Suprapubic skin (tissue), 4 donors: ENCODE data around the gene RABGAP1. TPM values are rescaled to one million over a fixed set of nuclear protein-coding genes. Genes with fewer than 3 reads are reported as not detected.

Experiments used
- DNase-seq, 2 donors: peaks; one replicate each; pipeline ENCODE4 v3.0.0-alpha.2; 2019; ENCODE audit warnings: low spot score in 2 of 2
- H3K27ac ChIP-seq: fragments of 200-600 bp; sonication (generic); one replicate; pipeline ENCODE4 v1.5.1; 2019
- H3K27me3 ChIP-seq: fragments of 200-600 bp; sonication (generic); one replicate; pipeline ENCODE4 v1.5.1; 2019
- H3K36me3 ChIP-seq: fragments of 200-600 bp; sonication (generic); one replicate; pipeline ENCODE4 v1.5.1; 2019
- H3K4me1 ChIP-seq: fragments of 200-600 bp; sonication (generic); one replicate; pipeline ENCODE4 v1.5.1; 2019
- H3K4me3 ChIP-seq: fragments of 200-600 bp; sonication (generic); one replicate; pipeline ENCODE4 v1.5.1; 2019; ENCODE audit warnings: mild to moderate bottlenecking
- H3K9me3 ChIP-seq: fragments of 200-600 bp; sonication (generic); one replicate; pipeline ENCODE4 v1.5.1; 2019
- CTCF ChIP-seq, 2 donors: fragments of 200-600 bp in 1 of 2; fragments of 450-650 bp in 1 of 2; sonication (generic) in 1 of 2; IDR thresholded peaks; one replicate each; pipeline ENCODE4 v1.5.1; 2016 to 2019; ENCODE audit warnings: antibody characterized with exemption in 2 of 2, mild to moderate bottlenecking in 1 of 2, moderate library complexity in 1 of 2
- EP300 ChIP-seq: sonication (generic); formaldehyde crosslinking; IDR thresholded peaks from one replicate; pipeline ENCODE4 v1.6.1; 2017; ENCODE audit warnings: antibody characterized with exemption
- POLR2A ChIP-seq, 2 donors: fragments of 450-650 bp; IDR thresholded peaks; one replicate each; pipeline ENCODE4 v1.6.1; 2017; ENCODE audit warnings: antibody characterized with exemption in 2 of 2, mild to moderate bottlenecking in 2 of 2, moderate library complexity in 2 of 2
- POLR2AphosphoS5 ChIP-seq, 3 donors: sonication (generic); formaldehyde crosslinking; IDR thresholded peaks; one replicate each; pipeline ENCODE4 v1.6.1; 2017; ENCODE audit warnings: antibody characterized with exemption in 3 of 3
- WGBS: methylation state at CpG from one replicate; pipeline ENCODE4 v1.1.5; 2018; 5-methylcytosine and 5-hydroxymethylcytosine counted together
- total RNA-seq, 4 donors: library from RNA; depleted of rRNA; stranded (reverse); fragments of >200 nt; gene quantifications; one replicate each; pipeline ENCODE4 v1.1.0, GENCODE V29; 2016

The RABGAP1 gene
- total RNA-seq: 100 to 1,000 TPM in 1 of 4 donors, 10 to 100 TPM in 3; 31.4 to 115 (median 64.4) TPM

DNA sequence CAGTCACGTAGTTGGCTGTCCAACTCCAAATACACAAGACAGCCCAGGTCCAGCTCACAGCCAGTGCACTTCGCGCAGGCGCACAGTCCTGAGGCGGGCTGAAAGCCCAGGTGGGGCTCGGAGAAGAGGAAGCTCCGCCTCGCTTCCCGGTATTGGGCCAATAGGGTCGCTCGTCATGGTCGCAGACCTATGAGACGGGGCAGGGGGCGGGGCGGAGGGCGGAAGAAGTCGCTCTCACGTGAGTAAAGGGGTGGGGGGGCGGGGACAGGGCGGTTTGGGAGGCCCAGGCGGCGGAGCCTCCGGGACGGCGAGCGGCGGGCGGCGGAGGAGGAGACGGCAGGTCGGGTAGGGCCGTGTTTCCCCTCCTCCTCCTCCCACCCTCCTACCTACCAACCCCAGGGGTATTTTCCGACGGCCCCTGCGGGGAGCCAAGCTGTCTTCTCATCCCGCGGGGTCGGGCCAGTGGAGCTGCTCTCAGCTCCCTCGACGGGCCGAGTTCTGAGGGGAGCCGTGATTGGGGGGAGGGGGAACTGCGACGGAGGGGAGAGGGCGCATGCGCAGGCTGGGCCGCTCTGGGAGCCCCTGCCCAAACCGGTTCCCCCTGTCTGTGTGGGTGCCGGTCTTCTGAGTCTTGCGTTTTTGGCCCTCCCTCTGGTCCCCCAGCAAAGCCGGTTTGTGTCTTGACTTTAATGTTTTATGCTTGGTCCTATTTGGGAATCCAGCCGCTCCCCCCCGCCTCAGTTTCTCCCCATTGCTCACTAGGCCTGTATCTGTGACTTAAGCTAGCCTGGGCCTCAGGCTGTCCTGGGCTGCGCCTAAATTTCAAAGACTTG lies at the start of gene RABGAP1:
Gene RABGAP1, plus strand, starts transcription at position 272 of the 833 bp plus-strand sequence. CDS start 16,040 bp downstream, outside the sequence.
- peak; percentile 100 for DNase-seq
- no peak for TF ChIP-seq EP300
- peak in 1 of 2 donors; percentile 78 for TF ChIP-seq POLR2A (IDR thresholded peaks at IDR 0.05)
- TF ChIP-seq POLR2AphosphoS5 (IDR thresholded peaks at IDR 0.05): peak in 2 of 3 donors; percentile 66 to 82
- TF ChIP-seq CTCF (IDR thresholded peaks at IDR 0.05): no peak
- H3K27ac ChIP-seq: peak within 1 kb of the TSS; percentile 97
- no peaks in the 10 kb centered on the region for H3K9me3 ChIP-seq
- H3K36me3 ChIP-seq: peaks cover 5% of the 10 kb centered on the region
- 1% methylated on average over 23 of the region's 54 CpGs for WGBS
- H3K4me3 ChIP-seq: peak within 1 kb of the TSS; percentile 84
- H3K4me1 ChIP-seq: peaks cover 30% of the 10 kb centered on the region
- H3K27me3 ChIP-seq: no peaks in the 10 kb centered on the region

DNA sequence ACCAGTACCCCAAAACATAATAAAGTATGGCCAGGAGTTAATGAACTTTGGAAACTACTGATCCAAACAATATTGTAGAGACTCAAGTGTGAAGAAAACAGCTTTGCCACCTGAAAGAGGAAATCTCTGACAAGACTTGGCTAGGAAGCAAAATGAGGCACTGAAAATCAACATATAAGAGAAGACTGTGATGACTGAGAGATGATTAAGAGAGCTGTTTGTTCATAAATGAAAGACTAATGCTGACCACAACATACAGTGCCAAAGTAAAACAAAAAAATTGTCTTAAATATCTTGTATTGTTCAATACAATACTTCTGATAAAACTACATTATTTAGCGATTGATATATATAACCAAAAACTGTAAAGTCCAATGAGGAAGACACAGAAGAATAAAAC lies 42.9 kb upstream of the RABGAP1 start:
- TF ChIP-seq POLR2AphosphoS5 (IDR thresholded peaks at IDR 0.05) (no peak), POLR2A (IDR thresholded peaks at IDR 0.05) (no peak), EP300 (no peak), CTCF (IDR thresholded peaks at IDR 0.05) (no peak)
- Histone ChIP-seq H3K9me3 (no peaks in the 10 kb centered on the region), H3K27me3 (no peaks in the 10 kb centered on the region), H3K36me3 (peaks cover 27% of the 10 kb centered on the region), H3K4me1 (peaks cover 22% of the 10 kb centered on the region), H3K27ac (no peak overlapping the region), H3K4me3 (no peak overlapping the region)
- 92% methylated on average over 1 of the region's 1 CpG for WGBS
- no peak for DNase-seq

- Histone ChIP-seq H3K9me3 (no peaks in the 10 kb centered on the region), H3K4me3 (no peak overlapping the region), H3K36me3 (peaks cover 6% of the 10 kb centered on the region), H3K27me3 (no peaks in the 10 kb centered on the region), H3K4me1 (peaks cover 41% of the 10 kb centered on the region), H3K27ac (no peak overlapping the region)
- TF ChIP-seq POLR2AphosphoS5 (IDR thresholded peaks at IDR 0.05): no peak
- no peak for TF ChIP-seq CTCF (IDR thresholded peaks at IDR 0.05)
- no peak for TF ChIP-seq EP300
- TF ChIP-seq POLR2A (IDR thresholded peaks at IDR 0.05): no peak
- no peak for DNase-seq
- 50% methylated on average over 2 of the region's 2 CpGs for WGBS
Observed at GRCh38 chr9:122900791-122901190, 40.0 kb upstream of the RABGAP1 start.

DNA sequence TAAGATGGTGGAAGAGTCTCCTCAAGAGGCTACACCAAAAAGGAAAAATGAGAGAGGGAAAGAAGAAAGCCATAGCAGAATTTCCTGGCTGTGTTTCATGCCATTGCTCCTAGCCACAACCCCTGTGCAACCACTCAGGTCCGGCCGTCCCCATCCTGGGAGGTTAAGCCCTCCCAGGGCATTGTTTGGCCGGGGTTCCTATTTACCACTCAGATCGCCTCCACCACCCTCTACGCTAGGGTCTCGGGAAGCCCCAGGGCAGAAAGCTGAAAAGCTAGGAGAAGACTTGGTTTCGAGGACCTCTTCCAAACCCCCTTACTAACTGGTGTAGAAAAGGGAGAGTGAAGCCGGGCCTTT lies 36.4 kb upstream of the RABGAP1 start:
- TF ChIP-seq CTCF (IDR thresholded peaks at IDR 0.05): no peak
- TF ChIP-seq POLR2A (IDR thresholded peaks at IDR 0.05): no peak
- TF ChIP-seq POLR2AphosphoS5 (IDR thresholded peaks at IDR 0.05): no peak
- no peak for TF ChIP-seq EP300
- peak in 1 of 2 donors; percentile 65 for DNase-seq

More for the DNA sequence above, 36.4 kb upstream of the RABGAP1 start:
- Histone ChIP-seq H3K27ac (peak overlapping the region; percentile 98), H3K9me3 (no peaks in the 10 kb centered on the region), H3K4me1 (peaks cover 39% of the 10 kb centered on the region), H3K36me3 (no peaks in the 10 kb centered on the region), H3K27me3 (no peaks in the 10 kb centered on the region), H3K4me3 (peak overlapping the region; percentile 81)
- WGBS: 0% methylated on average over 8 of the region's 8 CpGs
